Measurements from ENCODE around the gene CCIN. TPM values are rescaled to one million over a fixed set of nuclear protein-coding genes. Genes with fewer than 3 reads are reported as not detected.

The CCIN gene
- total RNA-seq, 1 experiment from 2014 or later: not detected

- DNase-seq: no peak
- Histone ChIP-seq H3K9me3 (ENCODE audit: insufficient read depth, low read depth) (no peaks in the 10 kb centered on the region), H3K27me3 (ENCODE audit: insufficient read depth, low read depth) (no peaks in the 10 kb centered on the region), H3K79me2 (ENCODE audit: low read depth) (no peaks in the 10 kb centered on the region), H3K36me3 (ENCODE audit: low read depth) (no peaks in the 10 kb centered on the region), H3F3A (ENCODE audit: insufficient read depth, low read depth) (no peaks in the 10 kb centered on the region), H2AFZ (no peak overlapping the region), H3K4me2 (no peak overlapping the region), H3K27ac (no peak overlapping the region), H3K4me1 (replicated peaks; ENCODE audit: insufficient read depth) (peaks cover 14% of the 10 kb centered on the region), H4K20me1 (ENCODE audit: insufficient read depth) (no peaks in the 10 kb centered on the region), H3K9me2 (ENCODE audit: insufficient read depth) (no peaks in the 10 kb centered on the region), H3K4me3 (no peak overlapping the region)
- ChIA-PET CTCF (interaction anchor here (0.6 kb wide), 1 partner anchor 337 kb away, joined by 3 read pairs; no protein-coding TSS in a partner anchor), POLR2A (ENCODE audit: unreplicated experiment) (no interaction called here)
- TF ChIP-seq CTCF (conservative IDR thresholded peaks at IDR 0.05) (no peak), EZH2 (IDR thresholded peaks at IDR 0.05; ENCODE audit: low read depth) (no peak)
- no TSS peak for BruUV-seq (replicated peaks)
- intact Hi-C loops (cut with micrococcal nuclease; ENCODE audit: unreplicated experiment): no loop called here
These were observed 5.4 kb upstream of the CCIN start for GRCh38 chr9:36163786-36164170.

DNA sequence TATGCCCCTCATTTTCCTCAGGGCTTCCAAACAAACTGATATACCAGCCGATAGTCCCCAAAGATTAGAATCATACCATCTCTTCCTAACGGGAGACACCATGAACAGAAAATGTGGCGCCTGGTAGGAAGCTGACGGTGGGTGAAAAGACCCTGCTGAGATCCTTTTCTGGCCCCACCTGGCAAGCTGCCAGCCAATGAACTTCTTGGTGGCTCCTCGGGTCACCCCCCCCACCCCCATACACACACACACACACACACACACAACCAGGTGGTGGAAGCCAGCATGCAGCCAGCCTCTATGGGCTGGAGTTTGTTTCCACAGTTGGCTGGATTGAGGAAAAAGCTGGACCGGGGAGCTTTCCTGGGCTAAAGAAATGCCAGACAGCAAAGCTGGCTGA lies 4.8 kb upstream of the CCIN start:
- no peaks in the 10 kb centered on the region for H3K79me2 ChIP-seq (ENCODE audit: low read depth)
- H3K4me3 ChIP-seq: no peak overlapping the region
- ChIA-PET CTCF (interaction anchor here (0.6 kb wide), 1 partner anchor 16 kb away, joined by 3 read pairs; no protein-coding TSS in a partner anchor), POLR2A (ENCODE audit: unreplicated experiment) (no interaction called here)
- no peaks in the 10 kb centered on the region for H4K20me1 ChIP-seq (ENCODE audit: insufficient read depth)
- BruUV-seq (replicated peaks): no TSS peak
- H3K27me3 ChIP-seq (ENCODE audit: insufficient read depth, low read depth): no peaks in the 10 kb centered on the region
- H3K36me3 ChIP-seq (ENCODE audit: low read depth): no peaks in the 10 kb centered on the region
- H3K4me2 ChIP-seq: no peak overlapping the region
- peaks cover 10% of the 10 kb centered on the region for H3K4me1 ChIP-seq (replicated peaks; ENCODE audit: insufficient read depth)
- no peaks in the 10 kb centered on the region for H3F3A ChIP-seq (ENCODE audit: insufficient read depth, low read depth)
- TF ChIP-seq EZH2 (IDR thresholded peaks at IDR 0.05; ENCODE audit: low read depth) (no peak), CTCF (conservative IDR thresholded peaks at IDR 0.05) (no peak)
- intact Hi-C loops (cut with micrococcal nuclease; ENCODE audit: unreplicated experiment): no loop called here
- no peak for DNase-seq
- no peaks in the 10 kb centered on the region for H3K9me2 ChIP-seq (ENCODE audit: insufficient read depth)
- H3K27ac ChIP-seq: no peak overlapping the region
- no peaks in the 10 kb centered on the region for H3K9me3 ChIP-seq (ENCODE audit: insufficient read depth, low read depth)
- no peak overlapping the region for H2AFZ ChIP-seq

DNA sequence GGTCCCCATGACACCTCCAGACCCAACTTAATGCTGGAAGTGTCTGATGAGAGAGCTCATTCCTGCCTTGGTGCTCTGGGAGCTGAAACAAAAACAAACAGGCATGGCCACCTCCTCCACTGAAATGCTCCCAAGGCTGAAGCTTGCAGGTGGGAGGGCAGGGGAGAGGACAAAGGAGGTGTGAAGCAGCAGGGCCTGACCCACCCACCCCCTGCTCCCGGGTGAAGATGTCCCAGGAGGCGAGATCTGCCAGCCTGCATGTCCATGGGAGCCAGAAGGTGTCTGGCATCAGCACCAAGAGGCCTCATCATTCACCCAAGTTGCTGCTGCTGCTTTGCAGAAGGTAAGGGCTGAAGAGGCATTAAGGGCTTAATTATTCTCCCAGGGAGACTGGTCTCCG lies 4.2 kb upstream of the CCIN start:
- CTCF ChIA-PET: interaction anchor here (0.6 kb wide), 1 partner anchor 17 kb away, joined by 3 read pairs; no protein-coding TSS in a partner anchor
- Histone ChIP-seq H3K36me3 (ENCODE audit: low read depth) (no peaks in the 10 kb centered on the region), H3K27ac (no peak overlapping the region), H3K4me2 (no peak overlapping the region), H3K9me3 (ENCODE audit: insufficient read depth, low read depth) (no peaks in the 10 kb centered on the region), H3K4me1 (replicated peaks; ENCODE audit: insufficient read depth) (0 out of 2 replicates have a peak, but pooled peaks cover 5% of the 10 kb centered on the region), H4K20me1 (ENCODE audit: insufficient read depth) (no peaks in the 10 kb centered on the region), H2AFZ (no peak overlapping the region), H3K27me3 (ENCODE audit: insufficient read depth, low read depth) (no peaks in the 10 kb centered on the region), H3K79me2 (ENCODE audit: low read depth) (no peaks in the 10 kb centered on the region), H3K9me2 (ENCODE audit: insufficient read depth) (no peaks in the 10 kb centered on the region), H3F3A (ENCODE audit: insufficient read depth, low read depth) (no peaks in the 10 kb centered on the region), H3K4me3 (no peak overlapping the region)
- no TSS peak for BruUV-seq (replicated peaks)
- POLR2A ChIA-PET (ENCODE audit: unreplicated experiment): no interaction called here
- TF ChIP-seq CTCF (conservative IDR thresholded peaks at IDR 0.05): no peak
- TF ChIP-seq EZH2 (IDR thresholded peaks at IDR 0.05; ENCODE audit: low read depth): no peak
- intact Hi-C loops (cut with micrococcal nuclease; ENCODE audit: unreplicated experiment): loop anchor here (5.0 kb wide), 1 partner anchor 143 kb away; no protein-coding TSS in a partner anchor
- no peak for DNase-seq

Data from PC-9 (cell line).